HepG2 (cell line): ENCODE measurements around the gene CCDC85A. TPM values are rescaled to one million over a fixed set of nuclear protein-coding genes. Genes with fewer than 3 reads are reported as not detected.

ENCODE experiments used
- ATAC-seq: fragments of 200-7000 bp; cut with Tn5 transposase; 3 replicates; pipeline ENCODE4 v1.9.1; 2020; ENCODE audit warnings: mild to moderate bottlenecking, moderate library complexity
- BruUV-seq: library from RNA; stranded (reverse); fragments of 400-500 nt; replicated peaks from 2 replicates; lab custom pipeline; 2021; lab: Mats Ljungman, UMichigan
- CTCF ChIA-PET: fragments of 300-600 bp; formaldehyde crosslinking; extraction: SDS; loops from one replicate; lab custom pipeline; 2021; ENCODE audit warnings: low total read pairs, inconsistent platforms, low intra/inter-chr PET ratio; lab: Yijun Ruan, JAX
- POLR2A ChIA-PET: fragments of 350-600 bp; sonication (Branson Sonifier 250); formaldehyde crosslinking; loops from one replicate; lab custom pipeline; 2020; ENCODE audit warnings: antibody characterized with exemption, inconsistent platforms; lab: Yijun Ruan, JAX
- DNase-seq: peaks from one replicate; pipeline ENCODE4 v3.0.0-alpha.2; 2015; ENCODE audit warnings: low spot score
- FAIRE-seq: peaks from 3 replicates; lab custom pipeline; 2011; peaks lifted over from hg19 to GRCh38; lab: Jason Lieb, UNC
- H2AFZ ChIP-seq: one replicate; pipeline ENCODE4 v1.6.1; 2011; ENCODE audit warnings: low read length, inconsistent platforms
- H3K27ac ChIP-seq: fragments of 300-600 bp; 3 replicates; pipeline ENCODE4 v1.8.0; 2011; ENCODE audit warnings: mixed run types, mild to moderate bottlenecking, mixed read lengths, low read length, inconsistent platforms; ENCODE audit not compliant: insufficient read depth; ENCODE audit errors: extremely low read length
- H3K27me3 ChIP-seq, 2 experiments: fragments of 200-600 bp in 1 of 2; 2 replicates in 1 of 2; 3 replicates in 1 of 2; pipeline versions ENCODE4 v1.6.0 to v1.8.0; 2011; ENCODE audit warnings: low read length in 2 of 2, mild to moderate bottlenecking in 2 of 2, moderate library complexity in 2 of 2, inconsistent platforms in 1 of 2; ENCODE audit not compliant: insufficient read depth in 2 of 2, control insufficient read depth in 1 of 2
- H3K36me3 ChIP-seq, 2 experiments: fragments of 200-600 bp in 1 of 2; replicated peaks in 1 of 2; 2 replicates in 1 of 2; 3 replicates in 1 of 2; pipeline versions ENCODE4 v1.5.1 to v1.8.0; 2011; ENCODE audit warnings: low read length in 2 of 2, inconsistent platforms in 1 of 2; ENCODE audit not compliant: insufficient read depth in 2 of 2, control insufficient read depth in 1 of 2
- H3K4me1 ChIP-seq: 2 replicates; pipeline ENCODE4 v1.5.1; 2012; ENCODE audit warnings: low read length, inconsistent platforms; ENCODE audit not compliant: insufficient read depth
- H3K4me2 ChIP-seq: 2 replicates; pipeline ENCODE4 v1.6.0; 2011; ENCODE audit warnings: low read depth, low read length, inconsistent platforms
- H3K4me3 ChIP-seq, 3 experiments: fragments of 200-600 bp in 1 of 3; sonication (generic), shearing (Covaris generic) in 1 of 3; replicated peaks in 1 of 3; 2 replicates each; pipeline ENCODE4 v1.5.1; 2011 to 2016; ENCODE audit warnings: low read length in 3 of 3, inconsistent platforms in 2 of 3, low read depth in 2 of 3, mild to moderate bottlenecking in 2 of 3, control low read depth in 1 of 3, mixed read lengths in 1 of 3; ENCODE audit not compliant: insufficient read depth in 1 of 3
- H3K79me2 ChIP-seq: one replicate; pipeline ENCODE4 v1.6.1; 2011; ENCODE audit warnings: low read length, inconsistent platforms; ENCODE audit not compliant: insufficient read depth
- H3K9ac ChIP-seq: 2 replicates; pipeline ENCODE4 v1.6.0; 2011; ENCODE audit warnings: mild to moderate bottlenecking, low read depth, low read length, inconsistent platforms; ENCODE audit not compliant: insufficient read depth
- H3K9me3 ChIP-seq: 2 replicates; pipeline ENCODE4 v1.5.1; 2012; ENCODE audit warnings: mild to moderate bottlenecking, low read length
- H4K20me1 ChIP-seq: 2 replicates; pipeline ENCODE4 v1.6.0; 2011; ENCODE audit warnings: inconsistent platforms, mild to moderate bottlenecking, low read length, moderate library complexity; ENCODE audit not compliant: insufficient read depth
- CREBL2 ChIP-seq: sonication (generic); formaldehyde crosslinking; IDR thresholded peaks from 2 replicates; pipeline ENCODE4 v1.8.1; 2023; ENCODE audit warnings: missing genetic modification reagents, mild to moderate bottlenecking, borderline replicate concordance
- HMG20A ChIP-seq: IDR thresholded peaks from 2 replicates; pipeline ENCODE4 v1.6.1; 2016; ENCODE audit warnings: borderline replicate concordance
- NONO ChIP-seq, 2 experiments: fragments of 450-650 bp in 1 of 2; sonication (generic) in 1 of 2; formaldehyde crosslinking in 1 of 2; IDR thresholded peaks in 1 of 2; conservative IDR thresholded peaks in 1 of 2; 2 replicates each; pipeline versions ENCODE4 v1.6.1 to v1.8.0; 2017 to 2022; ENCODE audit warnings: mild to moderate bottlenecking in 1 of 2, missing genetic modification reagents in 1 of 2, moderate library complexity in 1 of 2
- NR2C2 ChIP-seq: sonication (generic); formaldehyde crosslinking; IDR thresholded peaks from 2 replicates; pipeline ENCODE4 v1.4.0; 2020; ENCODE audit warnings: missing genetic modification reagents, mild to moderate bottlenecking, moderate library complexity, borderline replicate concordance
- PAF1 ChIP-seq: IDR thresholded peaks from 2 replicates; pipeline ENCODE4 v1.6.1; 2016; ENCODE audit warnings: missing genetic modification reagents, missing compliant biosample characterization
- RFXANK ChIP-seq: IDR thresholded peaks from 2 replicates; pipeline ENCODE4 v1.6.1; 2016
- TARDBP ChIP-seq: sonication (generic); formaldehyde crosslinking; IDR thresholded peaks from 2 replicates; pipeline ENCODE4 v1.8.0; 2022; ENCODE audit warnings: mild to moderate bottlenecking, missing genetic modification reagents
- ZC3H4 ChIP-seq: sonication (generic); formaldehyde crosslinking; IDR thresholded peaks from 2 replicates; pipeline ENCODE4 v1.4.0; 2020; ENCODE audit warnings: missing genetic modification reagents, borderline replicate concordance
- ZFP90 ChIP-seq: sonication (generic); formaldehyde crosslinking; IDR thresholded peaks from 2 replicates; pipeline ENCODE4 v1.8.0; 2022; ENCODE audit warnings: missing genetic modification reagents, mild to moderate bottlenecking, inconsistent platforms, borderline replicate concordance
- ZNF331 ChIP-seq: sonication (generic); formaldehyde crosslinking; IDR thresholded peaks from 2 replicates; pipeline ENCODE4 v1.4.0; 2020; ENCODE audit warnings: missing genetic modification reagents
- ZNF343 ChIP-seq: sonication (generic); formaldehyde crosslinking; IDR thresholded peaks from 2 replicates; pipeline ENCODE4 v1.4.0; 2020; ENCODE audit warnings: mild to moderate bottlenecking, missing genetic modification reagents
- ZNF550 ChIP-seq: sonication (generic); formaldehyde crosslinking; IDR thresholded peaks from 2 replicates; pipeline ENCODE4 v1.4.0; 2020; ENCODE audit warnings: mild to moderate bottlenecking, missing genetic modification reagents, borderline replicate concordance
- ZNF564 ChIP-seq: sonication (generic); formaldehyde crosslinking; IDR thresholded peaks from 2 replicates; pipeline ENCODE4 v1.8.1; 2023; ENCODE audit warnings: mild to moderate bottlenecking, missing genetic modification reagents
- ZNF616 ChIP-seq: sonication (generic); formaldehyde crosslinking; IDR thresholded peaks from 2 replicates; pipeline ENCODE4 v1.5.0; 2020; ENCODE audit warnings: low read depth, mild to moderate bottlenecking, missing genetic modification reagents
- ZNF740 ChIP-seq: sonication (generic); formaldehyde crosslinking; IDR thresholded peaks from 2 replicates; pipeline ENCODE4 v1.4.0; 2020; ENCODE audit warnings: missing genetic modification reagents
- ZNF777 ChIP-seq: sonication (generic); formaldehyde crosslinking; IDR thresholded peaks from 2 replicates; pipeline ENCODE4 v1.4.0; 2020; ENCODE audit warnings: missing genetic modification reagents
- ZNF781 ChIP-seq: sonication (generic); formaldehyde crosslinking; IDR thresholded peaks from 2 replicates; pipeline ENCODE4 v1.5.1; 2020; ENCODE audit warnings: borderline replicate concordance, mild to moderate bottlenecking, missing genetic modification reagents; ENCODE audit errors: not compliant biosample characterization
- WGBS: methylation state at CpG from one replicate; pipeline ENCODE4 v1.1.6; 2017; ENCODE audit warnings: low lambda C conversion rate; 5-methylcytosine and 5-hydroxymethylcytosine counted together
- in situ Hi-C: cut with HindIII; loops from 2 replicates; pipeline ENCODE4 v1.10.0; 2017; ENCODE audit warnings: low pct_unique_long_range_greater_than_20kb; ENCODE audit not compliant: extremely low pct_ligation_motif_present
- intact Hi-C: fragments of 100-400 bp; cut with micrococcal nuclease; formaldehyde crosslinking; loops from one replicate; pipeline ENCODE4 v1.10.0; 2022; ENCODE audit not compliant: unreplicated experiment
- polyA plus RNA-seq, 8 experiments: library from polyadenylated mRNA; depleted of rRNA in 3 of 8; stranded (reverse) in 7 of 8; unstranded in 1 of 8; fragments of >200 nt; fragmentation: Illumina TruSeq in 4 of 8; extraction: Trizol in 4 of 8; gene quantifications; 2 replicates each; pipeline versions ENCODE4 v1.2.1 to v1.2.3, GENCODE V29; 2011 to 2016; ENCODE audit warnings: low read depth in 4 of 8, missing spikeins in 1 of 8, mixed read lengths in 1 of 8; ENCODE audit not compliant: insufficient read depth in 1 of 8
- total RNA-seq, 5 experiments: library from RNA; depleted of rRNA; stranded (reverse); fragments of >200 nt; fragmentation: Illumina TruSeq; extraction: Trizol; gene quantifications; 2 replicates each; pipeline ENCODE4 v1.2.3, GENCODE V29; 2016; ENCODE audit warnings: low read depth in 1 of 5

CCDC85A gene
- total and polyA plus RNA-seq, 2 of the 13 experiments (the other 11 are each of a cell fraction or from before 2014, with no cell fraction given), result not detected

GRCh38 chr2:56204556-56204955, 20.8 kb downstream of the CCDC85A start (continued):
- no peak for TF ChIP-seq ZNF550
- TF ChIP-seq, all 625 proteins: peak for 33

GRCh38 chr2:56206250-56206649, 22.5 kb downstream of the CCDC85A start:
- no peaks in the 10 kb centered on the region for H3K79me2 ChIP-seq
- no peak overlapping the region for H3K27ac ChIP-seq
- ATAC-seq (no peak), DNase-seq (no peak), FAIRE-seq (no peak)
- no TSS peak for BruUV-seq
- H3K4me1 ChIP-seq, result peaks cover 24% of the 10 kb centered on the region
- intact Hi-C loops, result loop anchor here (10.0 kb wide), 1 partner anchor 239 kb away; no protein-coding TSS in a partner anchor
- no peak overlapping the region for H3K4me3 ChIP-seq
- no peaks in the 10 kb centered on the region for H4K20me1 ChIP-seq
- no peaks in the 10 kb centered on the region for H3K36me3 ChIP-seq
- WGBS, result 3% methylated on average over 1 of the region's 1 CpG
- H3K9me3 ChIP-seq, result no peaks in the 10 kb centered on the region
- H2AFZ ChIP-seq, result no peak overlapping the region
- TF ChIP-seq ZFP90 (CRISPR knock-in tag) (no peak), RFXANK (CRISPR knock-in tag) (no peak), TARDBP (no peak), ZNF564 (CRISPR knock-in tag) (peak; percentile 58; the same call in 1 of the 2 replicates), ZNF616 (no peak)
- no peak overlapping the region for H3K4me2 ChIP-seq
- in situ Hi-C loops, result no loop called here
- ChIA-PET CTCF (no interaction called here), POLR2A (no interaction called here)
- no peak overlapping the region for H3K9ac ChIP-seq
- H3K27me3 ChIP-seq, result no peaks in the 10 kb centered on the region

- DNase-seq, result no peak
- ATAC-seq, result no peak
- Histone ChIP-seq H3K36me3 (no peaks in the 10 kb centered on the region), H4K20me1 (no peaks in the 10 kb centered on the region), H3K9me3 (no peaks in the 10 kb centered on the region), H3K27me3 (no peaks in the 10 kb centered on the region), H3K79me2 (no peaks in the 10 kb centered on the region), H3K4me2 (no peak overlapping the region), H3K9ac (no peak overlapping the region), H3K4me3 (no peak overlapping the region), H3K4me1 (peaks cover 24% of the 10 kb centered on the region), H3K27ac (no peak overlapping the region), H2AFZ (no peak overlapping the region)
- no TSS peak for BruUV-seq
- TF ChIP-seq CREBL2 (CRISPR knock-in tag) (no peak), PAF1 (CRISPR knock-in tag) (no peak), ZNF781 (no peak), HMG20A (no peak), ZC3H4 (CRISPR knock-in tag) (no peak), ZNF740 (no peak), ZNF343 (CRISPR knock-in tag) (no peak), NONO (IDR thresholded peaks at IDR 0.05) (no peak), NONO (CRISPR knock-in tag; conservative IDR thresholded peaks at IDR 0.05) (no peak), ZNF331 (CRISPR knock-in tag) (no peak), ZNF777 (no peak), NR2C2 (CRISPR knock-in tag) (no peak)
- POLR2A ChIA-PET, result no interaction called here
- in situ Hi-C loops, result no loop called here
- 0% methylated on average over 1 of the region's 1 CpG for WGBS
- CTCF ChIA-PET, result no interaction called here
- FAIRE-seq, result no peak
- intact Hi-C loops, result loop anchor here (10.0 kb wide), 1 partner anchor 237 kb away; no protein-coding TSS in a partner anchor
These were observed 24.0 kb downstream of the CCDC85A start for GRCh38 chr2:56207760-56208159.
